Measurements from ENCODE around the gene DBT.

GRCh38 chr1:100277866-100278265, 28.2 kb upstream of the DBT start:
- TF ChIP-seq CTCF (IDR thresholded peaks at IDR 0.05) (no peak), POLR2A (IDR thresholded peaks at IDR 0.05) (no peak)
